Mammary epithelial cell (primary cell): ENCODE results near the gene POLK.

Experiments
- CTCF ChIP-seq, 2 donors: IDR thresholded peaks in 1 of 2; conservative IDR thresholded peaks in 1 of 2; 2 replicates each; pipeline ENCODE4 v1.5.1; 2011 to 2012; ENCODE audit warnings: inconsistent platforms in 2 of 2, low read length in 2 of 2, mild to moderate bottlenecking in 2 of 2, control low read depth in 1 of 2, low read depth in 1 of 2; ENCODE audit not compliant: insufficient read depth in 1 of 2; ENCODE audit errors: extremely low read depth in 1 of 2
- EZH2 ChIP-seq: IDR thresholded peaks from 2 replicates; pipeline ENCODE4 v1.6.1; 2012; ENCODE audit warnings: low read length, inconsistent platforms, borderline replicate concordance

- TF ChIP-seq CTCF (conservative IDR thresholded peaks at IDR 0.05 in 1 of 2, IDR thresholded peaks at IDR 0.05 in 1 of 2; ENCODE audit: extremely low read depth in 1 of 2, insufficient read depth in 1 of 2, low read depth in 1 of 2, low read length in 2 of 2): no peak
- no peak for TF ChIP-seq EZH2
These were observed 38.2 kb upstream of the POLK start for GRCh38 chr5:75473463-75473862.
